GM23248 (cell line): ENCODE data around the gene SV2C. TPM values are rescaled to one million over a fixed set of nuclear protein-coding genes. Genes with fewer than 3 reads are reported as not detected.

Experiments used
- DNase-seq: peaks from one replicate; pipeline ENCODE4 v3.0.0-alpha.2; 2015
- H2AFZ ChIP-seq: fragments of 200-600 bp; sonication (generic); 2 replicates; pipeline ENCODE4 v1.6.1; 2016; ENCODE audit warnings: antibody characterized with exemption
- H3F3A ChIP-seq: fragments of 200-600 bp; sonication (generic); 2 replicates; pipeline ENCODE4 v1.6.1; 2016; ENCODE audit warnings: mild to moderate bottlenecking, antibody characterized with exemption, mixed run types; ENCODE audit not compliant: insufficient read depth
- H3K27ac ChIP-seq: fragments of 200-600 bp; sonication (generic); 2 replicates; pipeline ENCODE4 v1.5.1; 2016; ENCODE audit warnings: mild to moderate bottlenecking
- H3K27me3 ChIP-seq: fragments of 200-600 bp; sonication (generic); replicated peaks from 2 replicates; pipeline ENCODE4 v1.6.1; 2016; ENCODE audit warnings: mild to moderate bottlenecking; ENCODE audit not compliant: insufficient read depth
- H3K36me3 ChIP-seq: fragments of 200-600 bp; sonication (generic); 2 replicates; pipeline ENCODE4 v1.6.1; 2016; ENCODE audit warnings: low read depth, mild to moderate bottlenecking
- H3K4me1 ChIP-seq: fragments of 200-600 bp; sonication (generic); 2 replicates; pipeline ENCODE4 v1.6.1; 2016; ENCODE audit warnings: mild to moderate bottlenecking; ENCODE audit not compliant: insufficient read depth
- H3K4me2 ChIP-seq: fragments of 200-600 bp; sonication (generic); one replicate; pipeline ENCODE4 v1.6.1; 2016; ENCODE audit warnings: mild to moderate bottlenecking; ENCODE audit not compliant: unreplicated experiment
- H3K4me3 ChIP-seq: fragments of 200-600 bp; sonication (generic); 2 replicates; pipeline ENCODE4 v1.5.1; 2016; ENCODE audit warnings: mild to moderate bottlenecking
- H3K79me2 ChIP-seq: fragments of 200-600 bp; sonication (generic); 2 replicates; pipeline ENCODE4 v1.6.1; 2016; ENCODE audit warnings: mild to moderate bottlenecking; ENCODE audit not compliant: insufficient read depth
- H3K9ac ChIP-seq: fragments of 200-600 bp; sonication (generic); 2 replicates; pipeline ENCODE4 v1.6.1; 2016; ENCODE audit warnings: mild to moderate bottlenecking
- H3K9me2 ChIP-seq: fragments of 200-600 bp; sonication (generic); 2 replicates; pipeline ENCODE4 v1.6.1; 2016; ENCODE audit warnings: mixed run types, mild to moderate bottlenecking, moderate library complexity; ENCODE audit not compliant: insufficient read depth
- H3K9me3 ChIP-seq: fragments of 200-600 bp; sonication (generic); one replicate; pipeline ENCODE4 v1.6.1; 2017; ENCODE audit warnings: low read depth
- H4K20me1 ChIP-seq: fragments of 200-600 bp; sonication (generic); 2 replicates; pipeline ENCODE4 v1.6.0; 2016; ENCODE audit not compliant: insufficient read depth
- EZH2 ChIP-seq: fragments of 200-600 bp; sonication (generic); IDR thresholded peaks from 2 replicates; pipeline ENCODE4 v1.6.1; 2018; ENCODE audit warnings: antibody characterized with exemption, mild to moderate bottlenecking; ENCODE audit not compliant: insufficient read depth, poor library complexity, severe bottlenecking
- EZH2phosphoT487 ChIP-seq: fragments of 200-600 bp; sonication (generic); IDR thresholded peaks from 2 replicates; pipeline ENCODE4 v1.6.1; 2018; ENCODE audit warnings: antibody characterized with exemption, moderate library complexity, mild to moderate bottlenecking, low read depth; ENCODE audit not compliant: insufficient read depth
- WGBS, 2 experiments: methylation state at CpG; one replicate each; pipeline ENCODE4 v1.1.6; 2015 to 2017; ENCODE audit warnings: low lambda C conversion rate in 2 of 2, low coverage in 1 of 2; ENCODE audit errors: missing lambda C conversion rate in 2 of 2; 5-methylcytosine and 5-hydroxymethylcytosine counted together
- in situ Hi-C: fragments of 300-500 bp; cut with MboI; formaldehyde crosslinking; loops from 2 replicates; pipeline ENCODE4 v1.15.0; 2020
- polyA plus RNA-seq: library from polyadenylated mRNA; unstranded; fragments of >200 nt; fragmentation: Nextera tagmentation; extraction: Ambion mirVana; gene quantifications from 2 replicates; pipeline ENCODE4 v1.2.1, GENCODE V29; 2016
- total RNA-seq: library from RNA; depleted of rRNA; stranded (reverse); fragments of >200 nt; shearing (Covaris generic); gene quantifications from 2 replicates; pipeline ENCODE4 v1.2.3, GENCODE V29; 2014

The SV2C gene
- total and polyA plus RNA-seq, 2 experiments from 2014 or later = not detected

- no peaks in the 10 kb centered on the region for H3K9me2 ChIP-seq
- DNase-seq = no peak
- no peak for TF ChIP-seq EZH2
- H2AFZ ChIP-seq = no peak overlapping the region
- no peaks in the 10 kb centered on the region for H3K79me2 ChIP-seq
- no peak overlapping the region for H3K27ac ChIP-seq
- no peak overlapping the region for H3K4me3 ChIP-seq
- H3K4me2 ChIP-seq = no peak overlapping the region
- no peaks in the 10 kb centered on the region for H3K27me3 ChIP-seq
- no peaks in the 10 kb centered on the region for H3K9me3 ChIP-seq
- no peaks in the 10 kb centered on the region for H3K4me1 ChIP-seq
- 0% methylated on average over 2 of the region's 2 CpGs for WGBS, 2 experiments
- no peak overlapping the region for H3K9ac ChIP-seq
- no peaks in the 10 kb centered on the region for H3K36me3 ChIP-seq
- no peaks in the 10 kb centered on the region for H4K20me1 ChIP-seq
- H3F3A ChIP-seq = no peaks in the 10 kb centered on the region
- in situ Hi-C loops = no loop called here
These were observed 16.1 kb downstream of the SV2C start for GRCh38 chr5:76099286-76099702.

DNA sequence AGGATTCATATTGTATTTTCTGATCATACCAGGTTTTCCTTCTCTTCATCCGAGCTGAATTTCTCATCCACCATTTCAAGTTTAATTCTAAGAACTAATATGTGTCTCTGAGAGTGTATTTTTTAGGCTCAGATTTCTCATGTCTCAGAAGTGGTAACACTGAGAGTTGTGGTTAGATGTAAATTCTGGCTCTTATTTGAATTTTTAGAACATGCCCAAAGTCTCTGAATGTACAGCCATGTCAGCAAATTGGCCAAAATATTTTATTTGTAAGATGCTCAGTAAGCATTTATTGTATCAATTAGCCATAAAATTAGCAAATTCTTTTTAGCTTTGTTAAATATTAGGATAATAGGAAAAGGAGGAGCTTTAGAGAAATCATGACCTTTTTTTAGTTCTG lies 16.6 kb downstream of the SV2C start:
- H3K9me3 ChIP-seq = no peaks in the 10 kb centered on the region
- H3K4me1 ChIP-seq = no peaks in the 10 kb centered on the region
- no peaks in the 10 kb centered on the region for H3F3A ChIP-seq
- no peak for DNase-seq
- no peaks in the 10 kb centered on the region for H4K20me1 ChIP-seq
- no peak overlapping the region for H3K4me2 ChIP-seq
- H3K79me2 ChIP-seq = no peaks in the 10 kb centered on the region
- in situ Hi-C loops = no loop called here
- TF ChIP-seq EZH2phosphoT487 (no peak), EZH2 (no peak)
- H3K27ac ChIP-seq = no peak overlapping the region
- H3K9me2 ChIP-seq = no peaks in the 10 kb centered on the region
- H3K4me3 ChIP-seq = no peak overlapping the region
- H3K27me3 ChIP-seq = no peaks in the 10 kb centered on the region
- no peaks in the 10 kb centered on the region for H3K36me3 ChIP-seq
- H2AFZ ChIP-seq = no peak overlapping the region
- no peak overlapping the region for H3K9ac ChIP-seq
- whole genome bisulfite sequencing, 2 experiments = 11 to 28% methylated on average over 1 of the region's 1 CpG

DNA sequence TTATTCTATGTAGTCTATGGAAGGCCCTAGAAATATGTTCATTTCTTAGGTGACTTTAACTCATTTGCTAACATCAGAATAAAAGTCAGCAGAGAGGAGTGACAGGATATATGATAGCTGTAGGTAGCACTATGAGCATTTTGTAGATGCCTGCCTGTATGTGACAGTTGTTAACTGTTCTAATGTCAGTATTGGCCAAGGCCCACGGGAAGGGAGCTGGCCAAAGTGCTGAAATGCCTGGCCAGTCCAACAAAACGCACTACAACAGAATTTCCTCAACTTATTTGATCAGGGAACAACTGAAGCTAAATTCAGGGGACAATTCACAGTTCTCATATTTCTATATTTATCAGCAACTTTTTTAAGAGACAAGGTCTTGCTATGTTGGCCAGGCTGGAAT lies 20.8 kb downstream of the SV2C start:
- Histone ChIP-seq H3F3A (no peaks in the 10 kb centered on the region), H3K4me2 (no peak overlapping the region), H3K27me3 (no peaks in the 10 kb centered on the region), H3K9me3 (no peaks in the 10 kb centered on the region), H3K79me2 (no peaks in the 10 kb centered on the region), H3K4me1 (no peaks in the 10 kb centered on the region), H3K9me2 (no peaks in the 10 kb centered on the region), H3K27ac (no peak overlapping the region), H3K9ac (no peak overlapping the region), H3K36me3 (no peaks in the 10 kb centered on the region), H2AFZ (no peak overlapping the region), H3K4me3 (no peak overlapping the region), H4K20me1 (no peaks in the 10 kb centered on the region)
- 0% methylated on average over 2 of the region's 2 CpGs for WGBS, 2 experiments
- TF ChIP-seq EZH2phosphoT487 (no peak), EZH2 (no peak)
- peak; percentile 35 for DNase-seq
- in situ Hi-C loops = no loop called here

DNA sequence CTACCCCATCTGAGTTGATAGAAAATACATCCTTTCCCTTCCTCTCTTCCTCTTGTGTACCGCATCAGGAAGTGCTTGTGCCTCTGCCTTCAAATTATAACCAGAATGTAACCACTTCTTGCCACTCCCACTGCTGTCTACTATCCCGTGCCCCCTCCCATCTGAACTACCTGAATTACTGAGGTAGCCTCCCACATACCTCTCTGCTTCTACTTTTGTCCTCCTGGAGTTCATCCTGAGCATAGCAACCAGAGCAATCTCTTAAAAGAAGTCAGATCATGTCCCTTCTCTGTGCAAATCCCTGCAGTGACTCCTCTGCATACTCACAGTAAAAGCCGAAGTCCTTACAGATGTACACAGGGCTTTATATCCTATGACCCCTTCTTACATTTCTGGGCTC lies 23.0 kb downstream of the SV2C start:
- no peak for TF ChIP-seq EZH2
- TF ChIP-seq EZH2phosphoT487 = no peak
- DNase-seq = no peak
- H4K20me1 ChIP-seq = no peaks in the 10 kb centered on the region

GRCh38 chr5:76111477-76112174 lies 28.4 kb downstream of the SV2C start:
- H3K27me3 ChIP-seq = no peaks in the 10 kb centered on the region
- no peaks in the 10 kb centered on the region for H3K79me2 ChIP-seq
- H3K4me1 ChIP-seq = no peaks in the 10 kb centered on the region
- H3K9me2 ChIP-seq = no peaks in the 10 kb centered on the region
- no peaks in the 10 kb centered on the region for H3K9me3 ChIP-seq
- no peak overlapping the region for H2AFZ ChIP-seq
- no peak overlapping the region for H3K9ac ChIP-seq
- TF ChIP-seq EZH2 (no peak), EZH2phosphoT487 (no peak)
- 23 to 37% methylated on average over 7 of the region's 7 CpGs for WGBS, 2 experiments
- H4K20me1 ChIP-seq = no peaks in the 10 kb centered on the region
- peak; percentile 10 for DNase-seq
- H3K4me2 ChIP-seq = no peak overlapping the region
- H3K36me3 ChIP-seq = no peaks in the 10 kb centered on the region
- no peaks in the 10 kb centered on the region for H3F3A ChIP-seq
- in situ Hi-C loops = no loop called here
- H3K4me3 ChIP-seq = no peak overlapping the region
- H3K27ac ChIP-seq = no peak overlapping the region

More for the DNA sequence above, 23.0 kb downstream of the SV2C start:
- 19 to 23% methylated on average over 3 of the region's 3 CpGs for WGBS, 2 experiments
- Histone ChIP-seq H3K4me2 (no peak overlapping the region), H3K4me1 (no peaks in the 10 kb centered on the region), H3K27ac (no peak overlapping the region), H3K4me3 (no peak overlapping the region), H2AFZ (no peak overlapping the region), H3K27me3 (no peaks in the 10 kb centered on the region), H3K9me2 (no peaks in the 10 kb centered on the region), H3K9ac (no peak overlapping the region), H3K36me3 (no peaks in the 10 kb centered on the region), H3K9me3 (no peaks in the 10 kb centered on the region), H3F3A (no peaks in the 10 kb centered on the region), H3K79me2 (no peaks in the 10 kb centered on the region)
- in situ Hi-C loops = no loop called here
